Glutamatergic neuron (in vitro differentiated cells): ENCODE measurements around the gene PRMT2. TPM values are rescaled to one million over a fixed set of nuclear protein-coding genes. Genes with fewer than 3 reads are reported as not detected.
"Not testable (repeated sequence)": the region's sequence is repeated elsewhere in the genome, so short reads cannot be mapped to it uniquely, and the experiment has no call there.

Source experiments
- DNase-seq: peaks from one replicate; pipeline ENCODE4 v3.0.0; 2022
- H3K27ac Mint-ChIP-seq: one replicate; pipeline ENCODE4 v1.8.0; 2020; ENCODE audit warnings: mild to moderate bottlenecking, mixed read lengths, inconsistent platforms; ENCODE audit not compliant: unreplicated experiment
- H3K27me3 Mint-ChIP-seq: one replicate; pipeline ENCODE4 v1.8.0; 2020; ENCODE audit warnings: mild to moderate bottlenecking, moderate library complexity, mixed read lengths, inconsistent platforms; ENCODE audit not compliant: unreplicated experiment
- H3K36me3 Mint-ChIP-seq: one replicate; pipeline ENCODE4 v1.8.0; 2020; ENCODE audit warnings: mild to moderate bottlenecking, mixed read lengths, inconsistent platforms; ENCODE audit not compliant: unreplicated experiment
- H3K4me1 Mint-ChIP-seq: one replicate; pipeline ENCODE4 v1.8.0; 2020; ENCODE audit warnings: mild to moderate bottlenecking, low read depth, mixed read lengths, inconsistent platforms; ENCODE audit not compliant: unreplicated experiment
- H3K4me3 Mint-ChIP-seq: one replicate; pipeline ENCODE4 v1.8.0; 2020; ENCODE audit warnings: mild to moderate bottlenecking, mixed read lengths, inconsistent platforms; ENCODE audit not compliant: unreplicated experiment
- H3K9me3 Mint-ChIP-seq: one replicate; pipeline ENCODE4 v1.8.0; 2020; ENCODE audit warnings: mild to moderate bottlenecking, moderate library complexity, mixed read lengths, inconsistent platforms; ENCODE audit not compliant: unreplicated experiment
- total RNA-seq: library from RNA; stranded (reverse); fragmentation: NEBNext Ultra II Directional; extraction: Animal tissue kit (Norgen Biotek cat#: 25700); gene quantifications from one replicate; pipeline ENCODE4 v1.2.1, GENCODE V29; 2021; ENCODE audit not compliant: unreplicated experiment
- TF ChIP-seq, protein P1 (sequence below): fragments of 200-600 bp; sonication (generic); IDR thresholded peaks from one replicate; pipeline ENCODE4 v1.5.0; 2021; ENCODE audit not compliant: partially characterized antibody, unreplicated experiment

Gene PRMT2
- total RNA-seq, 1 donor from 2014 or later, result 124 TPM

DNA sequence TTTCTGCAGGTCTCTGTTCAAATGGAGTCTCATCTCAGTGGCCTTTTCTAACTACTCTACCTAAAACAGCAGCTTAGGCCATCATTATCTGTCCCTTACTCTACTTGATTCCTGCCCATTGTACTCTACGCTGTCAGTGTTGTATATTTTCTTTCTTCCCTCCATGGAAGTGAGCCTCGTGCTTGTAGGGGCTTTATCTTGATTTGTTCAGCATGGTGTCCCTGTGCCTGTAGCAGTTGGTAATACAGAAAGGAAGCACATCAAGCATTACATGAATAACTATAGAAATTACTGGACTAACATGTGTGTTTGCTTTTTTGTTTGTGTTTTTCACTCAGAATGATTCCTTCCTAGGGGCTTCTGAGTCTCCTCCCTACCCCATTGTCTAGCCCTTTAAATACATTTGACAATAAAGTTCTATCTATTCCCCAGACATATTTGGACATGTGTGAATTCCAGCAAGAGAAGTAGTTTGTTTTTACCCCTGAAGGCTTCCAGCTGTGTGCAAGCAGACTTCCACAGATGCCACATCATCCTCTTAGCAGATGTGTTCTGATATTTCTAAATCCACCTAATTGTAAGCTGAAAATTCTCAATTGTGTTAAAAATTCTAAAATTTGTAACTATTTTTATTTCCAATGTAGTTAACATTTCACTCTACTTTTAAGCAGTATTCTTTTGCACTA lies 40.3 kb downstream of the PRMT2 start:
- peak overlapping the region; percentile 84 for H3K27ac Mint-ChIP-seq
- DNase-seq, result no peak
- peaks cover 4% of the 10 kb centered on the region for H3K9me3 Mint-ChIP-seq
- peaks cover 4% of the 10 kb centered on the region for H3K4me1 Mint-ChIP-seq
- TF ChIP-seq, protein P1, sequence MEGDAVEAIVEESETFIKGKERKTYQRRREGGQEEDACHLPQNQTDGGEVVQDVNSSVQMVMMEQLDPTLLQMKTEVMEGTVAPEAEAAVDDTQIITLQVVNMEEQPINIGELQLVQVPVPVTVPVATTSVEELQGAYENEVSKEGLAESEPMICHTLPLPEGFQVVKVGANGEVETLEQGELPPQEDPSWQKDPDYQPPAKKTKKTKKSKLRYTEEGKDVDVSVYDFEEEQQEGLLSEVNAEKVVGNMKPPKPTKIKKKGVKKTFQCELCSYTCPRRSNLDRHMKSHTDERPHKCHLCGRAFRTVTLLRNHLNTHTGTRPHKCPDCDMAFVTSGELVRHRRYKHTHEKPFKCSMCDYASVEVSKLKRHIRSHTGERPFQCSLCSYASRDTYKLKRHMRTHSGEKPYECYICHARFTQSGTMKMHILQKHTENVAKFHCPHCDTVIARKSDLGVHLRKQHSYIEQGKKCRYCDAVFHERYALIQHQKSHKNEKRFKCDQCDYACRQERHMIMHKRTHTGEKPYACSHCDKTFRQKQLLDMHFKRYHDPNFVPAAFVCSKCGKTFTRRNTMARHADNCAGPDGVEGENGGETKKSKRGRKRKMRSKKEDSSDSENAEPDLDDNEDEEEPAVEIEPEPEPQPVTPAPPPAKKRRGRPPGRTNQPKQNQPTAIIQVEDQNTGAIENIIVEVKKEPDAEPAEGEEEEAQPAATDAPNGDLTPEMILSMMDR, result no peak
- H3K4me3 Mint-ChIP-seq, result no peak overlapping the region
- no peaks in the 10 kb centered on the region for H3K36me3 Mint-ChIP-seq
- peaks cover 3% of the 10 kb centered on the region for H3K27me3 Mint-ChIP-seq

DNA sequence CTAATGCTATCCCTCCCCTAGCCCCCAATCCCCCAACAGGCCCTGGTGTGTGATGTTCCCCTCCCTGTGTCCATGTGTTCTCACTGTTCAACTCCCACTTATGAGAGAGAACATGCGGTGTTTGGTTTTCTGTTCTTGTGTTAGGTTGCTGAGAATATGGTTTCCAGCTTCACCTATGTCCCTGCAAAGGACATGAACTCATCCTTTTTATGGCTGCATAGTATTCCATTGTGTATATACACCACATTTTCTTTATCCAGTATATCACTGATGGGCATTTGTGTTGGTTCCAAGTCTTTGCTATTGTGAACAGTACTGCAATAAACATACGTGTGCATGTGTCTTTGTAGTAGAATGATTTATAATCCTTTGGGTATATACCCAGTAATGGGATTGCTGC lies 41.1 kb downstream of the PRMT2 start:
- not testable (repeated sequence) for DNase-seq, H3K27me3 Mint-ChIP-seq, H3K36me3 Mint-ChIP-seq, H3K27ac Mint-ChIP-seq, H3K4me1 Mint-ChIP-seq, H3K9me3 Mint-ChIP-seq, H3K4me3 Mint-ChIP-seq

DNA sequence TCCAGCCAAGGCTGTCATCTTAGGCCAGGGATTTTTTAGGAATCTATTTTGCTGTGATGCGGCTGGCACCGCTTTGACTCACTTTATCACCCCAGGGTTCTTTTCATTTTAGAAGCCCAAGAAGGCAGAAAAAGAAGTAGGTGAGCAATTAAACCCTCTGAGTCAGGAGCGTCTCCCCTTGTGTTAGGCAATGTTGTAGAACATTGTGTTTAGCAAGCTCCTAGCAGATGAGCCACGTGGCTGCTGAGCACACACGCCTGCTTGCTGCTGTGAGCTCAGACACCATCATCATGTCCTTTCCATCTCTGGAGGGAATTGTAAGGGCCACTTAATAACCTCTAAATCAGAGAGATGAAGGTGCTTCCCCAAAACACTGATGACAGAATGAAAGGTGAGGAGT lies 46.1 kb downstream of the PRMT2 start:
- not testable (repeated sequence) for DNase-seq, H3K27me3 Mint-ChIP-seq, H3K36me3 Mint-ChIP-seq, H3K4me1 Mint-ChIP-seq, H3K9me3 Mint-ChIP-seq, H3K4me3 Mint-ChIP-seq, H3K27ac Mint-ChIP-seq

DNA sequence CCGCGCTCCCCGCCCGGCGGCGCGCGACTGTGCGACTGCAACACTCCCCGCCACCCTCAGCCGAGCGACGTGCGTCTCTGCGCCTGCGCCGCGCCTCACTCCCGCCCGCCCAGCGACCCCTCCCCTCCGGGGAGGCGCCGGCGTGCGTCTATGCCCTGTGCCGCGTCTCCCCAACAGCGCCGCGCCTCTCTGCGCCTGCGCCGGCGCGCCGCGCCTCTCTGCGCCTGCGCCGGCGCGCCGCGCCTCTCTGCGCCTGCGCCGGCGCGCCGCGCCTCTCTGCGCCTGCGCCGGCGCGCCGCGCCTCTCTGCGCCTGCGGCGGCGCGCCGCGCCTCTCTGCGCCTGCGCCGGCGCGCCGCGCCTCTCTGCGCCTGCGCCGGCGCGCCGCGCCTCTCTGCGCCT lies 63.2 kb downstream of the PRMT2 start:
- H3K4me1 Mint-ChIP-seq, H3K9me3 Mint-ChIP-seq, H3K4me3 Mint-ChIP-seq, H3K36me3 Mint-ChIP-seq, H3K27ac Mint-ChIP-seq, H3K27me3 Mint-ChIP-seq, DNase-seq: not testable (repeated sequence)

DNA sequence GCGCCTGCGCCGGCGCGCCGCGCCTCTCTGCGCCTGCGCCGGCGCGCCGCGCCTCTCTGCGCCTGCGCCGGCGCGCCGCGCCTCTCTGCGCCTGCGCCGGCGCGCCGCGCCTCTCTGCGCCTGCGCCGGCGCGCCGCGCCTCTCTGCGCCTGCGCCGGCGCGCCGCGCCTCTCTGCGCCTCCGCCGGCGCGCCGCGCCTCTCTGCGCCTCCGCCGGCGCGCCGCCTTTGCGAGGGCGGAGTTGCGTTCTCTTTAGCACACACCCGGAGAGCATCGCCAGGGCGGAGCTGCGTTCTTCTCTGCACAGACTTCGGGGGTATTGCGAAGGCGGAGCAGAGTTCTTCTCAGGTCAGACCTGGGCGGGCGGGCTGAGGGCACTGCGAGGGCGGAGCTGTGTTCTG lies 63.6 kb downstream of the PRMT2 start:
- H3K27ac Mint-ChIP-seq, H3K27me3 Mint-ChIP-seq, H3K4me1 Mint-ChIP-seq, H3K36me3 Mint-ChIP-seq, H3K9me3 Mint-ChIP-seq, DNase-seq, H3K4me3 Mint-ChIP-seq: not testable (repeated sequence)

Other genes with a start within 250 kb of the PRMT2 start
- 55.4 TPM for gene DIP2A, start 176.8 kb upstream of the PRMT2 start, total RNA-seq
- gene S100B, start 30.6 kb upstream of the PRMT2 start, total RNA-seq, result not detected